HepG2 (cell line): Measurements from ENCODE around the gene TBL3. TPM values are rescaled to one million over a fixed set of nuclear protein-coding genes. Genes with fewer than 3 reads are reported as not detected.
A peak's percentile ranks its signal among the peaks of the same experiment; 100 is the strongest.

Experiments
- DMAP1 ChIP-seq: IDR thresholded peaks from 2 replicates; pipeline ENCODE4 v1.6.1; 2016
- MYNN ChIP-seq: sonication (generic); formaldehyde crosslinking; IDR thresholded peaks from 2 replicates; pipeline ENCODE4 v1.4.0; 2020; ENCODE audit warnings: mild to moderate bottlenecking, low read depth, missing genetic modification reagents
- TEAD3 ChIP-seq: optimal IDR thresholded peaks from 2 replicates; pipeline ENCODE3; 2016; ENCODE audit warnings: borderline replicate concordance
- ZNF317 ChIP-seq: sonication (generic); formaldehyde crosslinking; IDR thresholded peaks from 2 replicates; pipeline ENCODE4 v1.5.0; 2020; ENCODE audit warnings: mild to moderate bottlenecking, missing genetic modification reagents
- ZNF883 ChIP-seq: sonication (generic); formaldehyde crosslinking; IDR thresholded peaks from 2 replicates; pipeline ENCODE4 v1.5.1; 2020; ENCODE audit warnings: mild to moderate bottlenecking, missing genetic modification reagents; ENCODE audit errors: not compliant biosample characterization
- polyA plus RNA-seq, 8 experiments: library from polyadenylated mRNA; depleted of rRNA in 3 of 8; stranded (reverse) in 7 of 8; unstranded in 1 of 8; fragments of >200 nt; fragmentation: Illumina TruSeq in 4 of 8; extraction: Trizol in 4 of 8; gene quantifications; 2 replicates each; pipeline versions ENCODE4 v1.2.1 to v1.2.3, GENCODE V29; 2011 to 2016; ENCODE audit warnings: low read depth in 4 of 8, missing spikeins in 1 of 8, mixed read lengths in 1 of 8; ENCODE audit not compliant: insufficient read depth in 1 of 8
- total RNA-seq, 5 experiments: library from RNA; depleted of rRNA; stranded (reverse); fragments of >200 nt; fragmentation: Illumina TruSeq; extraction: Trizol; gene quantifications; 2 replicates each; pipeline ENCODE4 v1.2.3, GENCODE V29; 2016; ENCODE audit warnings: low read depth in 1 of 5
- TF ChIP-seq, protein P1 (sequence below): sonication (generic); formaldehyde crosslinking; conservative IDR thresholded peaks from 2 replicates; pipeline ENCODE4 v1.8.0; 2022; ENCODE audit warnings: mild to moderate bottlenecking, moderate library complexity, missing genetic modification reagents
- TF ChIP-seq, protein P2 (sequence below): sonication (generic); formaldehyde crosslinking; IDR thresholded peaks from 2 replicates; pipeline ENCODE4 v1.4.0; 2020; ENCODE audit warnings: missing genetic modification reagents
- TF ChIP-seq, protein P3 (sequence below): sonication (generic); formaldehyde crosslinking; IDR thresholded peaks from 2 replicates; pipeline ENCODE4 v1.8.0; 2022; ENCODE audit warnings: low read depth, missing genetic modification reagents
- TF ChIP-seq, protein P4 (sequence below): sonication (generic); formaldehyde crosslinking; IDR thresholded peaks from 2 replicates; pipeline ENCODE4 v1.4.0; 2020; ENCODE audit warnings: low read depth, missing genetic modification reagents

TBL3 gene
- total and polyA plus RNA-seq, 2 of the 13 experiments (the other 11 are each of a cell fraction or from before 2014, with no cell fraction given), result 16.8 to 38.0 TPM

DNA sequence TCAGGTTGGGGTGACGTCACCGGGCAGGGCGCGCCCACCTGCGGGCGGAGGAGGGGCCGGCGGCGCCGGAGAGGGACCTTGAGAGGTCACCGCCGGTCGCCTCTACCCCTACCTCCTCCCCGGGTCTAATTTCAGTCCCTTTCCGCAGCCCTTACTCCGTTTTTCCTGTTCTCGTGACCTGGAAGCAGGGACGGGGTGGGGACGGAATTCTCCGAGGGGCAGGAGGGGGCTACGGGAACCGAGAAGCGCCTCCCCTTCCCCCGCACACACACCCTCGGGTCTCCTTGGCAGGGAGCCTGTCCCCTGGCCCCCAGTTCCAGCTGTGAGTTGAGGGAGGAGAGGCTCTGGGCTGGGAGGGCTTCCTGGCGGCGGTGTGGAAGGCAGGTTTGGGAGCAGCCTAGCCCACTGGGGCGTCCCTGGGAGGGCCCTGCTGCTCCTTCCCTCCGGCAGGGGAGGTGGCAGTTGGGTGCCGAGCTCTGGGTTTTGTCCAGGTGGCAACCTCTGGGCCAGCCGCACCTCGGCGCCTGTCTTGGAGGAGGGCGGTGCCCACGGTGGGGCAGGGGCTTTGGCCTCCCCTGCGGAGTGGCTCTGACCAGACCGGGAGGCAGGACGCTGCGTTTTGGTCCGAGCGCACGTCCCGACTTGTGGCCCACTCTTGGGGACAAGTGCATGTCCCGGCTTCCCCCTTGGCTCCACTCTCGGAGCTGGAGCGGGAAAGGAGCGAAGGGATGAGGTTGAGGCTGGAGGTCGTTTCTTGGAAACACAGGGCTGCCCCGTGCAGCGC lies 18.7 kb downstream of the TBL3 start (continued):
- peak; percentile 28; the same call in 1 of the 2 replicates for TF ChIP-seq DMAP1 (CRISPR knock-in tag)
- 0 out of 2 replicates have a peak, but pooled peaks have one; percentile 57 for TF ChIP-seq MYNN (CRISPR knock-in tag)
- TF ChIP-seq, protein P1, sequence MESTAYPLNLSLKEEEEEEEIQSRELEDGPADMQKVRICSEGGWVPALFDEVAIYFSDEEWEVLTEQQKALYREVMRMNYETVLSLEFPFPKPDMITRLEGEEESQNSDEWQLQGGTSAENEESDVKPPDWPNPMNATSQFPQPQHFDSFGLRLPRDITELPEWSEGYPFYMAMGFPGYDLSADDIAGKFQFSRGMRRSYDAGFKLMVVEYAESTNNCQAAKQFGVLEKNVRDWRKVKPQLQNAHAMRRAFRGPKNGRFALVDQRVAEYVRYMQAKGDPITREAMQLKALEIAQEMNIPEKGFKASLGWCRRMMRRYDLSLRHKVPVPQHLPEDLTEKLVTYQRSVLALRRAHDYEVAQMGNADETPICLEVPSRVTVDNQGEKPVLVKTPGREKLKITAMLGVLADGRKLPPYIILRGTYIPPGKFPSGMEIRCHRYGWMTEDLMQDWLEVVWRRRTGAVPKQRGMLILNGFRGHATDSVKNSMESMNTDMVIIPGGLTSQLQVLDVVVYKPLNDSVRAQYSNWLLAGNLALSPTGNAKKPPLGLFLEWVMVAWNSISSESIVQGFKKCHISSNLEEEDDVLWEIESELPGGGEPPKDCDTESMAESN (CRISPR knock-in tag), result 0 out of 2 replicates have a peak, but pooled peaks have one; percentile 14
- TF ChIP-seq, protein P2, sequence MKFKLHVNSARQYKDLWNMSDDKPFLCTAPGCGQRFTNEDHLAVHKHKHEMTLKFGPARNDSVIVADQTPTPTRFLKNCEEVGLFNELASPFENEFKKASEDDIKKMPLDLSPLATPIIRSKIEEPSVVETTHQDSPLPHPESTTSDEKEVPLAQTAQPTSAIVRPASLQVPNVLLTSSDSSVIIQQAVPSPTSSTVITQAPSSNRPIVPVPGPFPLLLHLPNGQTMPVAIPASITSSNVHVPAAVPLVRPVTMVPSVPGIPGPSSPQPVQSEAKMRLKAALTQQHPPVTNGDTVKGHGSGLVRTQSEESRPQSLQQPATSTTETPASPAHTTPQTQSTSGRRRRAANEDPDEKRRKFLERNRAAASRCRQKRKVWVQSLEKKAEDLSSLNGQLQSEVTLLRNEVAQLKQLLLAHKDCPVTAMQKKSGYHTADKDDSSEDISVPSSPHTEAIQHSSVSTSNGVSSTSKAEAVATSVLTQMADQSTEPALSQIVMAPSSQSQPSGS (CRISPR knock-in tag), result peak; percentile 66; the same call in 1 of the 2 replicates
- no peak for TF ChIP-seq ZNF883 (CRISPR knock-in tag)
- TF ChIP-seq ZNF317, result 0 out of 2 replicates have a peak, but pooled peaks have one; percentile 25
- TF ChIP-seq TEAD3 (CRISPR knock-in tag), result peak; percentile 16
- TF ChIP-seq, protein P3, sequence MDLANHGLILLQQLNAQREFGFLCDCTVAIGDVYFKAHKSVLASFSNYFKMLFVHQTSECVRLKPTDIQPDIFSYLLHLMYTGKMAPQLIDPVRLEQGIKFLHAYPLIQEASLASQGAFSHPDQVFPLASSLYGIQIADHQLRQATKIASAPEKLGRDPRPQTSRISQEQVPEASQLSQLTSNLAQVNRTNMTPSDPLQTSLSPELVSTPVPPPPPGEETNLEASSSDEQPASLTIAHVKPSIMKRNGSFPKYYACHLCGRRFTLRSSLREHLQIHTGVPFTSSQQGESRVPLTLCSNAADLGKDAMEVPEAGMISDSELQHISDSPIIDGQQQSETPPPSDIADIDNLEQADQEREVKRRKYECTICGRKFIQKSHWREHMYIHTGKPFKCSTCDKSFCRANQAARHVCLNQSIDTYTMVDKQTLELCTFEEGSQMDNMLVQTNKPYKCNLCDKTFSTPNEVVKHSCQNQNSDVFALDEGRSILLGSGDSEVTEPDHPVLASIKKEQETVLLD (CRISPR knock-in tag), result no peak
- TF ChIP-seq, protein P4, sequence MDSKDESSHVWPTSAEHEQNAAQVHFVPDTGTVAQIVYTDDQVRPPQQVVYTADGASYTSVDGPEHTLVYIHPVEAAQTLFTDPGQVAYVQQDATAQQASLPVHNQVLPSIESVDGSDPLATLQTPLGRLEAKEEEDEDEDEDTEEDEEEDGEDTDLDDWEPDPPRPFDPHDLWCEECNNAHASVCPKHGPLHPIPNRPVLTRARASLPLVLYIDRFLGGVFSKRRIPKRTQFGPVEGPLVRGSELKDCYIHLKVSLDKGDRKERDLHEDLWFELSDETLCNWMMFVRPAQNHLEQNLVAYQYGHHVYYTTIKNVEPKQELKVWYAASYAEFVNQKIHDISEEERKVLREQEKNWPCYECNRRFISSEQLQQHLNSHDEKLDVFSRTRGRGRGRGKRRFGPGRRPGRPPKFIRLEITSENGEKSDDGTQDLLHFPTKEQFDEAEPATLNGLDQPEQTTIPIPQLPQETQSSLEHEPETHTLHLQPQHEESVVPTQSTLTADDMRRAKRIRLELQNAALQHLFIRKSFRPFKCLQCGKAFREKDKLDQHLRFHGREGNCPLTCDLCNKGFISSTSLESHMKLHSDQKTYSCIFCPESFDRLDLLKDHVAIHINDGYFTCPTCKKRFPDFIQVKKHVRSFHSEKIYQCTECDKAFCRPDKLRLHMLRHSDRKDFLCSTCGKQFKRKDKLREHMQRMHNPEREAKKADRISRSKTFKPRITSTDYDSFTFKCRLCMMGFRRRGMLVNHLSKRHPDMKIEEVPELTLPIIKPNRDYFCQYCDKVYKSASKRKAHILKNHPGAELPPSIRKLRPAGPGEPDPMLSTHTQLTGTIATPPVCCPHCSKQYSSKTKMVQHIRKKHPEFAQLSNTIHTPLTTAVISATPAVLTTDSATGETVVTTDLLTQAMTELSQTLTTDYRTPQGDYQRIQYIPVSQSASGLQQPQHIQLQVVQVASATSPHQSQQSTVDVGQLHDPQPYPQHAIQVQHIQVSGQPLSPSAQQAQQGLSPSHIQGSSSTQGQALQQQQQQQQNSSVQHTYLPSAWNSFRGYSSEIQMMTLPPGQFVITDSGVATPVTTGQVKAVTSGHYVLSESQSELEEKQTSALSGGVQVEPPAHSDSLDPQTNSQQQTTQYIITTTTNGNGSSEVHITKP (CRISPR knock-in tag), result peak; percentile 90
- TF ChIP-seq, all 625 proteins: peak for 54
